Kidney (tissue), 14 donors: ENCODE measurements around the gene PIP5K1B. TPM values are rescaled to one million over a fixed set of nuclear protein-coding genes. Genes with fewer than 3 reads are reported as not detected.

Source experiments
- DNase-seq, 5 donors: peaks; one replicate each; pipeline ENCODE4 v3.0.0-alpha.2; 2013 to 2020
- FAIRE-seq: peaks from 2 replicates; lab custom pipeline; 2012; peaks lifted over from hg19 to GRCh38; lab: Jason Lieb, UNC
- H3K27ac ChIP-seq, 2 donors: one replicate each; pipeline ENCODE4 v1.7.0; 2013; ENCODE audit warnings: low read depth in 2 of 2, low read length in 2 of 2, inconsistent platforms in 1 of 2
- H3K27me3 ChIP-seq: one replicate; pipeline ENCODE4 v1.7.1; 2013; ENCODE audit warnings: low read length, inconsistent platforms; ENCODE audit not compliant: control insufficient read depth, insufficient read depth
- H3K36me3 ChIP-seq, 3 donors: one replicate each; pipeline versions ENCODE4 v1.7.0 to v1.7.1; 2013; ENCODE audit warnings: low read length in 3 of 3, control low read depth in 1 of 3, inconsistent platforms in 1 of 3; ENCODE audit not compliant: insufficient read depth in 3 of 3, control insufficient read depth in 2 of 3
- H3K4me1 ChIP-seq, 3 donors: one replicate each; pipeline versions ENCODE4 v1.7.0 to v1.7.1; 2013; ENCODE audit warnings: low read length in 3 of 3, inconsistent platforms in 1 of 3, low read depth in 1 of 3; ENCODE audit not compliant: control insufficient read depth in 2 of 3, insufficient read depth in 2 of 3
- H3K4me3 ChIP-seq, 3 donors: one replicate each; pipeline versions ENCODE4 v1.7.0 to v1.8.1; 2013; ENCODE audit warnings: low read length in 3 of 3, control low read depth in 1 of 3, inconsistent platforms in 1 of 3
- H3K9ac ChIP-seq, 3 donors: one replicate each; pipeline versions ENCODE4 v1.7.0 to v1.7.1; 2013; ENCODE audit warnings: low read length in 3 of 3, control low read depth in 1 of 3, inconsistent platforms in 1 of 3
- H3K9me3 ChIP-seq, 3 donors: one replicate each; pipeline versions ENCODE4 v1.7.0 to v1.7.1; 2013; ENCODE audit warnings: low read length in 3 of 3, control low read depth in 1 of 3, inconsistent platforms in 1 of 3; ENCODE audit not compliant: control insufficient read depth in 2 of 3, insufficient read depth in 1 of 3
- intact Hi-C: fragments of 100-400 bp; cut with DNase I; formaldehyde crosslinking; loops from one replicate; pipeline ENCODE4 v1.11.1; 2022
- polyA plus RNA-seq: library from polyadenylated mRNA; stranded (reverse); fragments of 350-450 nt; fragmentation: Illumina TruSeq; extraction: RNeasy Lipid Tissue Mini Kit (QIAGEN cat#74804); gene quantifications from one replicate; pipeline ENCODE4 v1.2.3, GENCODE V29; 2014; ENCODE audit warnings: low read depth, low replicate concordance; ENCODE audit not compliant: insufficient read depth
- total RNA-seq: library from RNA; stranded (reverse); fragmentation: NEBNext Ultra II Directional; extraction: Animal tissue kit (Norgen Biotek cat#: 25700); gene quantifications from one replicate; pipeline ENCODE4 v1.2.1, GENCODE V29; 2021
- TF ChIP-seq, protein P1 (sequence below): IDR thresholded peaks from 3 replicates; pipeline ENCODE4 v1.5.1; 2012; ENCODE audit warnings: mild to moderate bottlenecking, moderate library complexity, borderline replicate concordance; ENCODE audit not compliant: insufficient read depth; ENCODE audit errors: extremely low read depth
- donor health status: control.
- donor health status: control.
- donor health status: control.
- donor health status: control.
- donor health status: control.
- donor health status: DM: yes; HTN: yes; CAD: no.
- donor health status: Normal renal cell carcinoma (clear cell type).

PIP5K1B gene
- total and polyA plus RNA-seq, 2 donors from 2014 or later: 9.4 to 10.1 TPM

GRCh38 chr9:69028754-69029153 is 323.7 kb downstream of the PIP5K1B start:
- H3K9ac ChIP-seq: no peak overlapping the region
- intact Hi-C loops: no loop called here
- no peaks in the 10 kb centered on the region for H3K4me1 ChIP-seq
- peaks cover 0 to 4% (median 0%) of the 10 kb centered on the region in 3 donors for H3K9me3 ChIP-seq
- H3K27me3 ChIP-seq: no peaks in the 10 kb centered on the region
- TF ChIP-seq, protein P1, sequence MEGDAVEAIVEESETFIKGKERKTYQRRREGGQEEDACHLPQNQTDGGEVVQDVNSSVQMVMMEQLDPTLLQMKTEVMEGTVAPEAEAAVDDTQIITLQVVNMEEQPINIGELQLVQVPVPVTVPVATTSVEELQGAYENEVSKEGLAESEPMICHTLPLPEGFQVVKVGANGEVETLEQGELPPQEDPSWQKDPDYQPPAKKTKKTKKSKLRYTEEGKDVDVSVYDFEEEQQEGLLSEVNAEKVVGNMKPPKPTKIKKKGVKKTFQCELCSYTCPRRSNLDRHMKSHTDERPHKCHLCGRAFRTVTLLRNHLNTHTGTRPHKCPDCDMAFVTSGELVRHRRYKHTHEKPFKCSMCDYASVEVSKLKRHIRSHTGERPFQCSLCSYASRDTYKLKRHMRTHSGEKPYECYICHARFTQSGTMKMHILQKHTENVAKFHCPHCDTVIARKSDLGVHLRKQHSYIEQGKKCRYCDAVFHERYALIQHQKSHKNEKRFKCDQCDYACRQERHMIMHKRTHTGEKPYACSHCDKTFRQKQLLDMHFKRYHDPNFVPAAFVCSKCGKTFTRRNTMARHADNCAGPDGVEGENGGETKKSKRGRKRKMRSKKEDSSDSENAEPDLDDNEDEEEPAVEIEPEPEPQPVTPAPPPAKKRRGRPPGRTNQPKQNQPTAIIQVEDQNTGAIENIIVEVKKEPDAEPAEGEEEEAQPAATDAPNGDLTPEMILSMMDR: no peak
- H3K4me3 ChIP-seq: no peak overlapping the region
- DNase-seq (no peak), FAIRE-seq (no peak)
- H3K27ac ChIP-seq: no peak overlapping the region
- H3K36me3 ChIP-seq: no peaks in the 10 kb centered on the region

GRCh38 chr9:69029535-69029934 is 324.5 kb downstream of the PIP5K1B start:
- FAIRE-seq (no peak), DNase-seq (no peak)
- Histone ChIP-seq H3K27me3 (no peaks in the 10 kb centered on the region), H3K4me3 (no peak overlapping the region), H3K9me3 (peaks cover 0 to 4% (median 0%) of the 10 kb centered on the region in 3 donors), H3K27ac (no peak overlapping the region), H3K9ac (no peak overlapping the region), H3K4me1 (no peaks in the 10 kb centered on the region), H3K36me3 (no peaks in the 10 kb centered on the region)
- TF ChIP-seq, protein P1: no peak
- intact Hi-C loops: no loop called here

GRCh38 chr9:69030851-69031645 is 326.0 kb downstream of the PIP5K1B start:
- peaks cover 0 to 4% (median 0%) of the 10 kb centered on the region in 3 donors for H3K9me3 ChIP-seq
- FAIRE-seq (no peak), DNase-seq (no peak)
- H3K27ac ChIP-seq: no peak overlapping the region
- TF ChIP-seq, protein P1: no peak
- no peaks in the 10 kb centered on the region for H3K27me3 ChIP-seq
- no peak overlapping the region for H3K4me3 ChIP-seq
- no peak overlapping the region for H3K9ac ChIP-seq
- intact Hi-C loops: no loop called here
- H3K36me3 ChIP-seq: no peaks in the 10 kb centered on the region
- peaks cover 0 to 4% (median 0%) of the 10 kb centered on the region in 3 donors for H3K4me1 ChIP-seq
